HG03575 (cell line): Measurements from ENCODE around the gene PACSIN3.
"Not testable (repeated sequence)": the region's sequence is repeated elsewhere in the genome, so short reads cannot be mapped to it uniquely, and the experiment has no call there.

Experiments
- ATAC-seq: cut with Tn5 transposase; IDR thresholded peaks from one replicate; pipeline ENCODE4 v1.9.1; 2021; ENCODE audit not compliant: unreplicated experiment, insufficient number of reproducible peaks, low FRiP score; ENCODE audit errors: extremely low read depth

PACSIN3 gene

GRCh38 chr11:47186076-47186699 is at the start of gene PACSIN3:
TSS of gene PACSIN3 (minus strand) at chr11:47186434. CDS start at chr11:47182727, 3,707 bp downstream.
- ATAC-seq, result no peak

DNA sequence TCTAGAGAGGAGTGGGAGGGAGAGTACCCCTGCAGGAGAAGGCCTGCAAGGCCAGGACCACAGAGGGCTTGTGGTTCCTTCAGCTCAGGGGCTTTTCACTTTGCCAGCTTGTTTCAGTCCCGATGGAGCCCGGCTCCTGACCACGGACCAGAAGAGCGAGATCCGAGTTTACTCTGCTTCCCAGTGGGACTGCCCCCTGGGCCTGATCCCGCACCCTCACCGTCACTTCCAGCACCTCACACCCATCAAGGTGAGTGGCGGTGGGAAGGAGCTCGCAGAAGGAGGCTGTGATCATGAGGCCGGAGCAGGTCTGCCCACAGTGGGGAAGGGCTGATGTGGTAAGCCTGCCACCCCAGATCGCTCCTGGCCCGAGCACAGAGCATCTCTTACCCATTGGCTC is 48.9 kb upstream of the PACSIN3 start:
- ATAC-seq, result no peak

GRCh38 chr11:47234669-47235100 is 48.5 kb upstream of the PACSIN3 start:
- no peak for ATAC-seq

- ATAC-seq, result no peak
These were observed 47.9 kb upstream of the PACSIN3 start for GRCh38 chr11:47233989-47234668.

DNA sequence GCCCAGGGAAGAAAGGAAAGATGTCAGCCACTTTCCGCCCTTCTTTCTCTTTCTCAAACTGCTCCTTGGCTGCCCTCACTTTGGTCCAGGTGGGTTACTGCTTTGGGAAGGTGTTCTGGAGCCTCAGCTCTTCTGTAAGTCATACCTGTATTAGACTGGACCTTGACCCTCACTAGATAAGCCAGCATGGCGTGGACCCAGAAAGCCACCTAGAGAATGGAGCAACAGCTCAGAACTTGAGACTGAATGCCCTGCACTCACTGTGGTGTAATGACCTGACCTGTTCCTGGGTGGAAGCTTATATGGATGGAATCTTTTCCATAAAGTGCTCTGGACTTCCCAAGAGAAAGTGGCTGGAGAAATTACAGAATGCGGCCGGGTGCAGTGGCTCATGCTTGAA is 46.8 kb upstream of the PACSIN3 start:
- no peak for ATAC-seq

DNA sequence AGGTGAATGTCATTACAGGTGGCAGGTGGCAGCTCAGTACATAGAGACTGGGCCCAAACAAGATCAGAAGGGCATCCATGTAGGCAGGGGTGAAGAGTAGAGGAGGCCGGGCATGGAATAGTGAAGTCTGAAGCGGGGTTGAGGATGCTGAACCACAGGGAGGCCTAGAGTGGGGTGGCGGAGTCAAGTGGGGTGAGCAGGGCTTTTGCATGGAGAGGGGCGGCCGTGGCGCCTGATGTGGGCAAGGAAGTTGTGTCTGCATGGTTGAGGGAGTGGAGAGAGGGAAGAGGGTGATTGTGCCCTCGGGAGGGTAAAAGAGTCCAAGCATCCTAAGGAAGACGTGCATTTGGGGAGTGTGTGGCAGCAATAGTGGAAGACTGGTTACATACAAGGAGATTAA is 42.9 kb upstream of the PACSIN3 start:
- ATAC-seq, result no peak

DNA sequence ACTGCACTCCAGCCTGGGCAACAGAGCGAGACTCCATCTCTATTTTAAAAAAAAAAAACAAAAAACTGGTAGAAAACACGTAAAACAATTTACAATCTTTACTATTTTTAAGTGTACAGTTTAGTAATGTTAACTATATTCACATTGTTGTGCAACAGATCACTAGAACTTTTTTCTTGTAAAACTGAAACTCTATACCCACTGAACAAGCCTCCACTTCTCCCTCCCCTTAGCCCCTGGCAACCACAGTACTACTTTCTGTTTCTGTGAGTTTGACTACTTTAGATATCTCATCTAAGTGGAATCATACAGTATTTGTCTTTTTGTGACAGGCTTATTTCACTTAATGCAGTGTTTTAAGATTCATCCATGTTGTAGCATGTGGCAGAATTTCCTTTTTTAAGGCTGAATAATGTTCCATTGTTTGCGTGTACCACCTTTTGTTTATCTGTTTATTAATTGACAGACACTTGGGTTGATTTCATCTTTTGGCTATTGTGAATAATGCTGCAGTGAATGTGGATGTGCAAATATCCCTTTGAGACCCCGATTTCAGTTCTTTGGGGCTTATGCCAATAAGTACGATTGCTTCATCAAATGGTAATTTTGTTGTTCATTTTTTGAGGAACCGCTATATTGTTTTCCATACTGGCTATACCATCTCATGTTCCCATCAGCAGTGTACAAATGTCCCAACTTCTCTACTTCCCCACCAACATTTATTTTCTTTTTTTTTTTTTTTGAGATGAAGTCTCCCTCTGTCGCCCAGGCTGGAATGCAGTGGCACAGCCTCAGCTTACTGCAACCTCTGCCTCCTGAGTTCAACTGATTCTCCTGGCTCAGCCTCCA is 39.5 kb upstream of the PACSIN3 start:
- ATAC-seq, result no peak

DNA sequence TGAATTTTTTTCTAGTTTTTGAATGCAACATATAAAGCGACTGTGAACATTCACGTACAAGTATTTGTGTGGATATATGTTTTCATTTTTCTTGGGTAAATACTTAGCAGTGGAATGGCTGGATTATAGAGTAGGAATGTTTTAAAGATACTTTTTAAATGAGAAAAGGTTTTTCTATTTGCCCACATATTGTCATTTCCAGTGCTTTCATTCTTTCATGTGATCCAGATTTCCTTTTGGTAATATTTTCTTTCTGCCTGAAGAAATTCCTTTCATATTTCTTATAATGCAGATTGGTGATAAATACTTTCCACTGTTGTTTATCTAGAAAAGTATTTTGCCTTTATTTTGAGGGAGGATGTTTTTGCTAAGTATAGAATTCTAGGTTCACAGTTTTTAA is 36.5 kb upstream of the PACSIN3 start:
- no peak for ATAC-seq

DNA sequence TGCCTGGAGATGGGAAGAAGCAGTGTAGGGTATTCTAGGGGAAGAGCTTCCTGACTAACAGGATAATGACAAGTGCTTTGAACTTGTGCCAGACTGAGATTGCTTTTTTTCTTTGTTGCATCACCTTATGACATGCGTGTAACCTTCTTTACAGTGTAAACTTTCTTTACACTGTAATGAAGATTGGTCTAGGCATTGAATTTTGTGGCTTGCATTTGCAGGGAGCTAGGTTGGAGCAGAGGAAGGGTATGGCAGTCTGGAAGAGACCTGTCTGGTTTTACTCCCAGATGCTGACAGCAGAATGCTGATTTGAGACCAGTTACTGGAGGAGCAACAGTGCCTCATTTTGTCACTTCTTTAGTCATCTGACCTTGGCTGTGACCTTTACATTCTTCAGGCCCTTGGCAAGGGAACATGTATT is 34.2 kb upstream of the PACSIN3 start:
- ATAC-seq, result no peak

- ATAC-seq, result no peak
These were observed 30.0 kb upstream of the PACSIN3 start for GRCh38 chr11:47216121-47216798.

DNA sequence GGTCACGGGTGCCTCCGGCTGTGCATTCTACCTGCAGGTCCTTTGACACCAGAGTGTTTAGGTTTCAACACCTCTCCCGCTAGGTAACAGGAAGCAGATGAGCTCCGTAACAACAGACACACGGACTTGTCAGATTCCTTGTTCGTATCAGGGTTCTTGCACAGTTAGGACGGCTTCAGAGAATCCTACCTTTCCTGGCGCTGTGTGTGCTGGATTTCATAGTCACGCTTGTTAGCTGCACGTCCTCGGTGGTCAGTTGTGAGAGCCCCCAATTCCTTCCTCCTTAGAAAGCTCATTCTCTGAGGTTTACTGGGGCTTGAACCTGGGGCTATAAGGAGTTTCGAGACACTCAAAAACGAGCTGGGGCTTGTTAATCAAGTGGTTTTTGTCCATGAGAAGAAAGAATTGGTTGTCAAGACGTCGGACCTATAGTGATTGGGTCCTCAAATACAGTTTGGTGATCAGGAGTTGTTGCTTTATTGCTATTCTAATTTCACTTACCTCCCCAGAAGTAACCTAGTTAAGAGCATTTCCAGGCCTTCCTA is 29.2 kb upstream of the PACSIN3 start:
- ATAC-seq, result no peak

GRCh38 chr11:47213950-47214565 is 27.8 kb upstream of the PACSIN3 start:
- ATAC-seq, result peak; percentile 35

GRCh38 chr11:47212938-47213337 is 26.7 kb upstream of the PACSIN3 start:
- ATAC-seq, result no peak

DNA sequence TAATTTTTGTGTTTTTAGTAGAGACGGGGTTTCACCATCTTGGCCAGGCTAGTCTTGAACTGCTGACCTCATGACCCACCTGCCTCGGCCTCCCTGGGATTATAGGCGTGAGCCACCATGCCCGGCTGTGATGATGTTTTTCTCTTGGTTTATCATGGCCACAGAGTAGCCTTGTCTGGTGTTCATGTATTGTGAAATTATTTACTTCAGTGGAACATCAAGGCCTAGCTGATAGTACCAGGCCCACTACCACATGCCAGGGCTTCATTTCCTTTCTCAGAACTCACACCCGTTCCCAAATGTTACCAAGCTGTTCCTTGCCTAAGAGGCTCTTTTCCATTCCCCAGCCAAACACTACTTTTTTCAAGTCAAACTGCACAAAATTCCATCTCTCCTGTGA is 22.4 kb upstream of the PACSIN3 start:
- no peak for ATAC-seq

DNA sequence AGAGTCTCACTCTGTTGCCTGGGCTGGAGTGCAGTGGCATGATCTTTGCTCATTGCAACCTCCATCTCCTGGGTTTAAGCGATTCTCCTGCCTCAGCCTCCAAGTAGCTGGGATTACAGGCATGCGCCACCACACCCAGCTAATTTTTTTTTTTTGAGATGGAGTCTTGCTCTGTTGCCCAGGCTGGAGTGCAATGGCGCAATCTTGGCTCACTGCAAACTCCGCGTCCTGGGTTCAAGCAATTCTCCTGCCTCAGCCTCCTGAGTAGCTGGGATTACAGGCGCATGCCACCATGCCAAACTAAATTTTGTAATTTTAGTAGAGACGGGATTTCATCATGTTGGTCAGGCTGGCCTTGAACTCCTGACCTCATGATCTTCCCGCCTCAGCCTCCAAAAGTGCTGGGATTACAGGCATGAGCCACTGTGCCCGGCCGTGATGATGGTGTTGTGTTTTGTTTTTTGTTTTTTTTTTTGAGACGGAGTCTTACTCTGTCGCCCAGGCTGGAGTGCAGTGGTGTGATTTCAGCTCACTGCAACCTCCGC is 21.8 kb upstream of the PACSIN3 start:
- ATAC-seq, result not testable (repeated sequence)

DNA sequence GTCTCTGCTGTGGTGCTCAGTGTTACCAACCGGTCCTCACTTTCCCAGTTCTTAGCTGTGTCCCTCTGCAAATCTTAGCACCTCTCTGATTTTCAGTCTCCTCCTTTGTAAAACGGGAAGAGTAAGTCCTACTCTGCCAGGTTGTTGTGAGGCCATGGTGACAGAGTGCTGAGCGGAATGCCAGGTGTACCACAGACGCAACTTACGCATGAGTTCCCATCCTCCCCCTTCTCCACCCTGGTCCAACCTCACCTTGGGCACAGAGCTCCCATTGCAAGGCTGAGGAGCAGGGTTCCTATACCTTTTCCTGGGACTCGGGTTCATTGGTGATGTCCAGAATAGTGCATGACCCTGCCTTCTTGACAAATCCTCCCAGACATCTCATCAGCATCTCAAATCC is 21.2 kb upstream of the PACSIN3 start:
- ATAC-seq, result no peak

- not testable (repeated sequence) for ATAC-seq
These were observed 20.3 kb upstream of the PACSIN3 start for GRCh38 chr11:47206577-47206976.

DNA sequence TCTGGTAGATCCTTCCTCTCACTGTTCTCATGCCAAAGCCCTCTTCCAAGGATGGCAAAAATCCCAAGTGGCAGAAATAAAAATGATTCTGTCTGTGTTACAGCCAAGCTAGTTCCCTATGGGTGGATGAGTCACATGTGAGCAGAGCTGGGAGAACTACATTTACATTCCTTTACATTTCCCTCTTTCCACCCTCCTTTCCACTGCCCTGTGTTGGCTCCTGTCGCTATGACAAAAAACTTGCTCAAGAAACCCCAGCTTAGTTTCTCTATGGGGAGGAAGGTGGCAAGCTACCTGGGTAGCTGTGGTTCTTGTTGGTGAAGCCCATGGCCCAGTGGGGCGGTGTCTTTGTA is 18.4 kb upstream of the PACSIN3 start:
- ATAC-seq, result no peak

DNA sequence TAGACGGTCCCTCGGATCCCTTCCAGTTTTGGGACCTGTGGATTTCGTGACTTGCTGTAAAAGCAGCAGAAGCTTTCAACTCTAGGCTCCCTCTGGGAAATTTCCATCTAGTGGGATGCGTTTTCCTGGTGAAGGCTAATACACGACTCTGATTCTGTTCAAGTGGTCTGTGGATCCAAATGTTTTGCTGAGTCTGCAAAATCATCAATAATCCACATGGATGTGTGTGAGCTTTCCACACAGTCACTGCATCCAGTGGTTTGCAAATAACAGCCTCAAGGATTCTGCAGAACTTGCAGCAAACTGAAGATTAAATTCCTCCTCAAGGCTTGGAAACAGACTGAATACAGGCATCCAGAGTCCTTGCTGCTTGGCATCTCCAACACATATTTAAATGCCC is 16.3 kb upstream of the PACSIN3 start:
- ATAC-seq, result no peak
